GM23338 (cell line): ENCODE results near the gene PGS1. TPM values are rescaled to one million over a fixed set of nuclear protein-coding genes. Genes with fewer than 3 reads are reported as not detected.

Experiments used
- ATAC-seq: fragments of 200-7000 bp; cut with Tn5 transposase; 3 replicates; pipeline ENCODE4 v1.9.1; 2020
- DNase-seq: peaks from one replicate; pipeline ENCODE4 v3.0.0-alpha.2; 2015; ENCODE audit warnings: low spot score
- H2AFZ ChIP-seq: fragments of 200-600 bp; sonication (generic); 2 replicates; pipeline ENCODE4 v1.8.0; 2016; ENCODE audit warnings: antibody characterized with exemption, mild to moderate bottlenecking, moderate library complexity
- H3F3A ChIP-seq: fragments of 200-600 bp; sonication (generic); replicated peaks from 2 replicates; pipeline ENCODE4 v1.8.0; 2017; ENCODE audit warnings: antibody characterized with exemption, mixed run types, low read depth
- H3K27ac ChIP-seq: fragments of 200-600 bp; sonication (generic); 2 replicates; pipeline ENCODE4 v1.6.1; 2016; ENCODE audit warnings: low read depth
- H3K27me3 ChIP-seq: fragments of 200-600 bp; sonication (generic); 2 replicates; pipeline ENCODE4 v1.8.0; 2016; ENCODE audit warnings: mild to moderate bottlenecking, mixed run types, moderate library complexity; ENCODE audit not compliant: insufficient read depth
- H3K36me3 ChIP-seq: fragments of 200-600 bp; sonication (generic); 2 replicates; pipeline ENCODE4 v1.8.0; 2016; ENCODE audit warnings: mild to moderate bottlenecking; ENCODE audit not compliant: insufficient read depth
- H3K4me1 ChIP-seq: fragments of 200-600 bp; sonication (generic); 2 replicates; pipeline ENCODE4 v1.8.0; 2016; ENCODE audit warnings: mild to moderate bottlenecking, moderate library complexity; ENCODE audit not compliant: insufficient read depth
- H3K4me2 ChIP-seq: fragments of 200-600 bp; sonication (generic); 2 replicates; pipeline ENCODE4 v1.7.1; 2017; ENCODE audit warnings: mixed run types
- H3K4me3 ChIP-seq: fragments of 200-600 bp; sonication (generic); 2 replicates; pipeline ENCODE4 v1.6.1; 2016; ENCODE audit warnings: mixed run types
- H3K79me2 ChIP-seq: fragments of 200-600 bp; sonication (generic); replicated peaks from 2 replicates; pipeline ENCODE4 v1.8.0; 2017; ENCODE audit warnings: mild to moderate bottlenecking; ENCODE audit not compliant: insufficient read depth
- H3K9me2 ChIP-seq: fragments of 200-600 bp; sonication (generic); 2 replicates; pipeline ENCODE4 v1.8.0; 2017; ENCODE audit not compliant: insufficient read depth
- H4K20me1 ChIP-seq: fragments of 200-600 bp; sonication (generic); replicated peaks from 2 replicates; pipeline ENCODE4 v1.8.0; 2017; ENCODE audit warnings: mild to moderate bottlenecking; ENCODE audit not compliant: insufficient read depth
- H3K27ac Mint-ChIP-seq: 2 replicates; pipeline ENCODE4 v1.8.0; 2020; ENCODE audit warnings: inconsistent platforms, mild to moderate bottlenecking, moderate library complexity, mixed read lengths
- H3K27me3 Mint-ChIP-seq: 3 replicates; pipeline ENCODE4 v1.8.0; 2022; ENCODE audit warnings: low read depth, mild to moderate bottlenecking, moderate library complexity, mixed read lengths, inconsistent platforms; ENCODE audit not compliant: insufficient read depth, poor library complexity
- H3K36me3 Mint-ChIP-seq: 3 replicates; pipeline ENCODE4 v1.8.0; 2021; ENCODE audit warnings: low read depth, mild to moderate bottlenecking, inconsistent platforms, moderate library complexity, mixed read lengths
- H3K4me1 Mint-ChIP-seq: 3 replicates; pipeline ENCODE4 v1.8.0; 2020; ENCODE audit warnings: mild to moderate bottlenecking, inconsistent platforms, mixed read lengths
- H3K4me3 Mint-ChIP-seq: 3 replicates; pipeline ENCODE4 v1.8.0; 2021; ENCODE audit warnings: moderate library complexity, mild to moderate bottlenecking, inconsistent platforms, mixed read lengths
- H3K9me3 Mint-ChIP-seq: 3 replicates; pipeline ENCODE4 v1.8.0; 2020; ENCODE audit warnings: moderate library complexity, mild to moderate bottlenecking, inconsistent platforms, mixed read lengths
- EZH2phosphoT487 ChIP-seq: fragments of 200-600 bp; sonication (generic); IDR thresholded peaks from one replicate; pipeline ENCODE4 v1.8.1; 2018; ENCODE audit warnings: antibody characterized with exemption; ENCODE audit not compliant: unreplicated experiment
- NANOG ChIP-seq: IDR thresholded peaks from 2 replicates; pipeline ENCODE4 v1.6.1; 2016; ENCODE audit warnings: antibody characterized with exemption, borderline replicate concordance
- ZNF114 ChIP-seq: fragments of 250-450 bp; sonication (Bioruptor Pico); IDR thresholded peaks from 2 replicates; pipeline ENCODE4 v1.5.0; 2020; ENCODE audit warnings: mild to moderate bottlenecking, moderate library complexity
- polyA plus RNA-seq: library from polyadenylated mRNA; unstranded; fragments of >200 nt; fragmentation: Nextera tagmentation; extraction: Ambion mirVana; gene quantifications from 2 replicates; pipeline ENCODE4 v1.2.1, GENCODE V29; 2016
- total RNA-seq: library from RNA; depleted of rRNA; stranded (reverse); fragments of >200 nt; shearing (Covaris generic); gene quantifications from 2 replicates; pipeline ENCODE4 v1.2.3, GENCODE V29; 2014
- TF ChIP-seq, protein P1 (sequence below): IDR thresholded peaks from one replicate; pipeline ENCODE4 v1.6.1; 2018; ENCODE audit warnings: antibody characterized with exemption; ENCODE audit not compliant: unreplicated experiment
- TF ChIP-seq, protein P2 (sequence below): fragments of 250-450 bp; sonication (Bioruptor Pico); IDR thresholded peaks from 2 replicates; pipeline ENCODE4 v1.5.0; 2020; ENCODE audit warnings: mild to moderate bottlenecking, moderate library complexity
- TF ChIP-seq, protein P3 (sequence below), 2 experiments: fragments of 200-600 bp in 1 of 2; sonication (generic) in 1 of 2; conservative IDR thresholded peaks; 2 replicates each; pipeline versions ENCODE4 v1.5.1 to v1.6.1; 2016 to 2017; ENCODE audit warnings: antibody characterized with exemption in 2 of 2, low read depth in 2 of 2, mild to moderate bottlenecking in 2 of 2, moderate library complexity in 1 of 2

The PGS1 gene
- total and polyA plus RNA-seq, 2 experiments from 2014 or later = 43.9 to 67.1 TPM

DNA sequence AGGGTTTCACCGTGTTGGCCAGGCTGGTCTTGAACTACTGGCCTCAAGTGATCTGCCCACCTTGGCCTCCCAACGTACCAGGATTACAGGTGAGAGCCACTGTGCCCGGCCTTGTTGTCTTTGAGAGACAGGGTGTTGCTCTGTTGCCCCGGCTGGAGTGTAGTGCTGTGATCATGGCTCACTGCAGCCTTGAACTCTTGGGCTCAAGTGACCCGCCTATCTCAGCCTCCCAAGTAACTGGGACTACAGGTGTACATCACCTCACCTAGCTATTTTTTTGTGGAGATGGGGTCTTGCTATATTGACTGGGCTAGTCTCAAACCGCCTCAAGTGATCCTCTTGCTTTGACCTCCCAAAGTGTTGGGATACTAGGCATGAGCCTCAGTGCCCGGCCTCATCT is 68.4 kb downstream of the PGS1 start (continued):
- TF ChIP-seq, protein P1, sequence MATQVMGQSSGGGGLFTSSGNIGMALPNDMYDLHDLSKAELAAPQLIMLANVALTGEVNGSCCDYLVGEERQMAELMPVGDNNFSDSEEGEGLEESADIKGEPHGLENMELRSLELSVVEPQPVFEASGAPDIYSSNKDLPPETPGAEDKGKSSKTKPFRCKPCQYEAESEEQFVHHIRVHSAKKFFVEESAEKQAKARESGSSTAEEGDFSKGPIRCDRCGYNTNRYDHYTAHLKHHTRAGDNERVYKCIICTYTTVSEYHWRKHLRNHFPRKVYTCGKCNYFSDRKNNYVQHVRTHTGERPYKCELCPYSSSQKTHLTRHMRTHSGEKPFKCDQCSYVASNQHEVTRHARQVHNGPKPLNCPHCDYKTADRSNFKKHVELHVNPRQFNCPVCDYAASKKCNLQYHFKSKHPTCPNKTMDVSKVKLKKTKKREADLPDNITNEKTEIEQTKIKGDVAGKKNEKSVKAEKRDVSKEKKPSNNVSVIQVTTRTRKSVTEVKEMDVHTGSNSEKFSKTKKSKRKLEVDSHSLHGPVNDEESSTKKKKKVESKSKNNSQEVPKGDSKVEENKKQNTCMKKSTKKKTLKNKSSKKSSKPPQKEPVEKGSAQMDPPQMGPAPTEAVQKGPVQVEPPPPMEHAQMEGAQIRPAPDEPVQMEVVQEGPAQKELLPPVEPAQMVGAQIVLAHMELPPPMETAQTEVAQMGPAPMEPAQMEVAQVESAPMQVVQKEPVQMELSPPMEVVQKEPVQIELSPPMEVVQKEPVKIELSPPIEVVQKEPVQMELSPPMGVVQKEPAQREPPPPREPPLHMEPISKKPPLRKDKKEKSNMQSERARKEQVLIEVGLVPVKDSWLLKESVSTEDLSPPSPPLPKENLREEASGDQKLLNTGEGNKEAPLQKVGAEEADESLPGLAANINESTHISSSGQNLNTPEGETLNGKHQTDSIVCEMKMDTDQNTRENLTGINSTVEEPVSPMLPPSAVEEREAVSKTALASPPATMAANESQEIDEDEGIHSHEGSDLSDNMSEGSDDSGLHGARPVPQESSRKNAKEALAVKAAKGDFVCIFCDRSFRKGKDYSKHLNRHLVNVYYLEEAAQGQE = no peak
- TF ChIP-seq NANOG (no peak), ZNF114 (CRISPR knock-in tag) (no peak), EZH2phosphoT487 (no peak)
- TF ChIP-seq, protein P2, sequence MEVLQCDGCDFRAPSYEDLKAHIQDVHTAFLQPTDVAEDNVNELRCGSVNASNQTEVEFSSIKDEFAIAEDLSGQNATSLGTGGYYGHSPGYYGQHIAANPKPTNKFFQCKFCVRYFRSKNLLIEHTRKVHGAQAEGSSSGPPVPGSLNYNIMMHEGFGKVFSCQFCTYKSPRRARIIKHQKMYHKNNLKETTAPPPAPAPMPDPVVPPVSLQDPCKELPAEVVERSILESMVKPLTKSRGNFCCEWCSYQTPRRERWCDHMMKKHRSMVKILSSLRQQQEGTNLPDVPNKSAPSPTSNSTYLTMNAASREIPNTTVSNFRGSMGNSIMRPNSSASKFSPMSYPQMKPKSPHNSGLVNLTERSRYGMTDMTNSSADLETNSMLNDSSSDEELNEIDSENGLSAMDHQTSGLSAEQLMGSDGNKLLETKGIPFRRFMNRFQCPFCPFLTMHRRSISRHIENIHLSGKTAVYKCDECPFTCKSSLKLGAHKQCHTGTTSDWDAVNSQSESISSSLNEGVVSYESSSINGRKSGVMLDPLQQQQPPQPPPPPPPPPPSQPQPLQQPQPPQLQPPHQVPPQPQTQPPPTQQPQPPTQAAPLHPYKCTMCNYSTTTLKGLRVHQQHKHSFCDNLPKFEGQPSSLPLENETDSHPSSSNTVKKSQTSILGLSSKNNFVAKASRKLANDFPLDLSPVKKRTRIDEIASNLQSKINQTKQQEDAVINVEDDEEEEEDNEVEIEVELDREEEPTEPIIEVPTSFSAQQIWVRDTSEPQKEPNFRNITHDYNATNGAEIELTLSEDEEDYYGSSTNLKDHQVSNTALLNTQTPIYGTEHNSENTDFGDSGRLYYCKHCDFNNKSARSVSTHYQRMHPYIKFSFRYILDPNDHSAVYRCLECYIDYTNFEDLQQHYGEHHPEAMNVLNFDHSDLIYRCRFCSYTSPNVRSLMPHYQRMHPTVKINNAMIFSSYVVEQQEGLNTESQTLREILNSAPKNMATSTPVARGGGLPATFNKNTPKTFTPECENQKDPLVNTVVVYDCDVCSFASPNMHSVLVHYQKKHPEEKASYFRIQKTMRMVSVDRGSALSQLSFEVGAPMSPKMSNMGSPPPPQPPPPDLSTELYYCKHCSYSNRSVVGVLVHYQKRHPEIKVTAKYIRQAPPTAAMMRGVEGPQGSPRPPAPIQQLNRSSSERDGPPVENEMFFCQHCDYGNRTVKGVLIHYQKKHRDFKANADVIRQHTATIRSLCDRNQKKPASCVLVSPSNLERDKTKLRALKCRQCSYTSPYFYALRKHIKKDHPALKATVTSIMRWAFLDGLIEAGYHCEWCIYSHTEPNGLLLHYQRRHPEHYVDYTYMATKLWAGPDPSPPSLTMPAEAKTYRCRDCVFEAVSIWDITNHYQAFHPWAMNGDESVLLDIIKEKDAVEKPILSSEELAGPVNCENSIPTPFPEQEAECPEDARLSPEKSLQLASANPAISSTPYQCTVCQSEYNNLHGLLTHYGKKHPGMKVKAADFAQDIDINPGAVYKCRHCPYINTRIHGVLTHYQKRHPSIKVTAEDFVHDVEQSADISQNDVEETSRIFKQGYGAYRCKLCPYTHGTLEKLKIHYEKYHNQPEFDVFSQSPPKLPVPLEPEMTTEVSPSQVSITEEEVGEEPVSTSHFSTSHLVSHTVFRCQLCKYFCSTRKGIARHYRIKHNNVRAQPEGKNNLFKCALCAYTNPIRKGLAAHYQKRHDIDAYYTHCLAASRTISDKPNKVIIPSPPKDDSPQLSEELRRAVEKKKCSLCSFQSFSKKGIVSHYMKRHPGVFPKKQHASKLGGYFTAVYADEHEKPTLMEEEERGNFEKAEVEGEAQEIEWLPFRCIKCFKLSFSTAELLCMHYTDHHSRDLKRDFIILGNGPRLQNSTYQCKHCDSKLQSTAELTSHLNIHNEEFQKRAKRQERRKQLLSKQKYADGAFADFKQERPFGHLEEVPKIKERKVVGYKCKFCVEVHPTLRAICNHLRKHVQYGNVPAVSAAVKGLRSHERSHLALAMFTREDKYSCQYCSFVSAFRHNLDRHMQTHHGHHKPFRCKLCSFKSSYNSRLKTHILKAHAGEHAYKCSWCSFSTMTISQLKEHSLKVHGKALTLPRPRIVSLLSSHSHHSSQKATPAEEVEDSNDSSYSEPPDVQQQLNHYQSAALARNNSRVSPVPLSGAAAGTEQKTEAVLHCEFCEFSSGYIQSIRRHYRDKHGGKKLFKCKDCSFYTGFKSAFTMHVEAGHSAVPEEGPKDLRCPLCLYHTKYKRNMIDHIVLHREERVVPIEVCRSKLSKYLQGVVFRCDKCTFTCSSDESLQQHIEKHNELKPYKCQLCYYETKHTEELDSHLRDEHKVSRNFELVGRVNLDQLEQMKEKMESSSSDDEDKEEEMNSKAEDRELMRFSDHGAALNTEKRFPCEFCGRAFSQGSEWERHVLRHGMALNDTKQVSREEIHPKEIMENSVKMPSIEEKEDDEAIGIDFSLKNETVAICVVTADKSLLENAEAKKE (CRISPR knock-in tag) = no peak

DNA sequence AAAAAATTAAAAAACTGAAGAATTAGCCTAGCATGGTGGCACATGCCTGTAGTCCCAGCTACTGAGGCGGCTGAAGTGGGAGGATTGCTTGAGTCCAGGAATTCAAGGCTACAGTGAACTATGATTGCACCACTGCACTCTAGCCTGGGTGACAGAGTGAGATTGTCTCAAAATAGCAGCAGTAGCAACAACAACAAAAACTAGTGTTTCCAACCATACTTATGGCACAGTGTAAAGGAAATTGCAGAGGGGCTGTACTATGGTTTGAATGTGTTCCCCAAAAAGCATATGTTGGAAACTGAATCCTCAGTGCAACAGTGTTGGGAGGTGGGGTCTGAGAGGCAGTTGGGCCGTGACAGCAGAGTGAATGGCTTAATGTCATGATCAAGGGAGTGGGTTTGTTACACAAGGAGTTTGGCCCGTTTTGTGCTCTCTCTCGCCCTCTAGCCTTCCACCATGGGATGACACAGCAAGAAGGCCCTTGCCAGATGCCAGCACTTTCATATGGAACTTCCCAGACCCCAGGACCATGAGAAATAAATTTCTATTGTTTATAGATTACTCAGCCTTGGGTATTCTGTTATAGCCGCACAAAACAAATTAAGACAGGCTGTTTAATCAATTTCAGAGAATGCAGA is 70.0 kb downstream of the PGS1 start:
- Mint-ChIP-seq H3K9me3 (peaks cover 5% of the 10 kb centered on the region; the same call in 2 of the 3 replicates), H3K4me1 (no peaks in the 10 kb centered on the region; the same call in 2 of the 3 replicates), H3K36me3 (no peaks in the 10 kb centered on the region), H3K27ac (no peak overlapping the region), H3K27me3 (peaks cover 14% of the 10 kb centered on the region), H3K4me3 (no peak overlapping the region)
- TF ChIP-seq, protein P1 = no peak
- TF ChIP-seq, protein P3, sequence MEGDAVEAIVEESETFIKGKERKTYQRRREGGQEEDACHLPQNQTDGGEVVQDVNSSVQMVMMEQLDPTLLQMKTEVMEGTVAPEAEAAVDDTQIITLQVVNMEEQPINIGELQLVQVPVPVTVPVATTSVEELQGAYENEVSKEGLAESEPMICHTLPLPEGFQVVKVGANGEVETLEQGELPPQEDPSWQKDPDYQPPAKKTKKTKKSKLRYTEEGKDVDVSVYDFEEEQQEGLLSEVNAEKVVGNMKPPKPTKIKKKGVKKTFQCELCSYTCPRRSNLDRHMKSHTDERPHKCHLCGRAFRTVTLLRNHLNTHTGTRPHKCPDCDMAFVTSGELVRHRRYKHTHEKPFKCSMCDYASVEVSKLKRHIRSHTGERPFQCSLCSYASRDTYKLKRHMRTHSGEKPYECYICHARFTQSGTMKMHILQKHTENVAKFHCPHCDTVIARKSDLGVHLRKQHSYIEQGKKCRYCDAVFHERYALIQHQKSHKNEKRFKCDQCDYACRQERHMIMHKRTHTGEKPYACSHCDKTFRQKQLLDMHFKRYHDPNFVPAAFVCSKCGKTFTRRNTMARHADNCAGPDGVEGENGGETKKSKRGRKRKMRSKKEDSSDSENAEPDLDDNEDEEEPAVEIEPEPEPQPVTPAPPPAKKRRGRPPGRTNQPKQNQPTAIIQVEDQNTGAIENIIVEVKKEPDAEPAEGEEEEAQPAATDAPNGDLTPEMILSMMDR (conservative IDR thresholded peaks at IDR 0.05; ENCODE audit: low read depth in 2 of 2) = peak; percentile 55
- H3K4me1 ChIP-seq = no peaks in the 10 kb centered on the region
- H2AFZ ChIP-seq = no peak overlapping the region
- no peaks in the 10 kb centered on the region for H3K27me3 ChIP-seq
- ATAC-seq = no peak
- no peak overlapping the region for H3K4me3 ChIP-seq
- no peaks in the 10 kb centered on the region for H3F3A ChIP-seq
- H3K27ac ChIP-seq = no peak overlapping the region
- no peaks in the 10 kb centered on the region for H3K9me2 ChIP-seq
- DNase-seq = peak; percentile 15
- no peaks in the 10 kb centered on the region for H4K20me1 ChIP-seq
- no peak overlapping the region for H3K4me2 ChIP-seq
- no peaks in the 10 kb centered on the region for H3K36me3 ChIP-seq
- H3K79me2 ChIP-seq = no peaks in the 10 kb centered on the region
